LoVo (cell line): ENCODE data around the gene ITGA4.

Experiments used
- DNase-seq: peaks from one replicate; pipeline ENCODE4 v3.0.0-alpha.2; 2016; ENCODE audit warnings: low spot score

ITGA4 gene

GRCh38 chr2:181516992-181517391 lies 59.8 kb downstream of the ITGA4 start:
- no peak for DNase-seq

GRCh38 chr2:181517685-181518301 lies 60.6 kb downstream of the ITGA4 start:
- peak; percentile 6 for DNase-seq

GRCh38 chr2:181520253-181520652 lies 63.1 kb downstream of the ITGA4 start:
- DNase-seq: no peak

- no peak for DNase-seq
These were observed 66.6 kb downstream of the ITGA4 start for GRCh38 chr2:181523756-181524155.

- no peak for DNase-seq
These were observed 68.8 kb downstream of the ITGA4 start for GRCh38 chr2:181526014-181526413.

- no peak for DNase-seq
These were observed 69.9 kb downstream of the ITGA4 start for GRCh38 chr2:181527058-181527457.

- no peak for DNase-seq
These were observed 71.3 kb downstream of the ITGA4 start for GRCh38 chr2:181528441-181528840.

GRCh38 chr2:181536730-181537129 lies 79.5 kb downstream of the ITGA4 start:
- DNase-seq: no peak

GRCh38 chr2:181540421-181540820 lies 83.2 kb downstream of the ITGA4 start:
- DNase-seq: no peak

- DNase-seq: no peak
These were observed 85.0 kb downstream of the ITGA4 start for GRCh38 chr2:181542170-181542569.

GRCh38 chr2:181546086-181546485 lies 88.9 kb downstream of the ITGA4 start:
- DNase-seq: no peak

GRCh38 chr2:181552808-181553207 lies 95.6 kb downstream of the ITGA4 start:
- peak; percentile 46 for DNase-seq

GRCh38 chr2:181553244-181553643 lies 96.1 kb downstream of the ITGA4 start:
- DNase-seq: no peak

GRCh38 chr2:181554061-181554830 lies 97.1 kb downstream of the ITGA4 start:
- no peak for DNase-seq

- no peak for DNase-seq
These were observed 101.2 kb downstream of the ITGA4 start for GRCh38 chr2:181558371-181558770.

- no peak for DNase-seq
These were observed 106.0 kb downstream of the ITGA4 start for GRCh38 chr2:181563101-181563692.

- DNase-seq: no peak
These were observed 109.3 kb downstream of the ITGA4 start for GRCh38 chr2:181566334-181567032.

- no peak for DNase-seq
These were observed 112.9 kb downstream of the ITGA4 start for GRCh38 chr2:181570059-181570458.

GRCh38 chr2:181570833-181571661 lies 113.9 kb downstream of the ITGA4 start:
- DNase-seq: no peak

- peak; percentile 42 for DNase-seq
These were observed 116.1 kb downstream of the ITGA4 start for GRCh38 chr2:181573140-181573736.

GRCh38 chr2:181574321-181574720 lies 117.1 kb downstream of the ITGA4 start:
- no peak for DNase-seq
